Measurements from ENCODE around the gene CARD6.
"Not testable (repeated sequence)": the region's sequence is repeated elsewhere in the genome, so short reads cannot be mapped to it uniquely, and the experiment has no call there.

- TF ChIP-seq CTCF (conservative IDR thresholded peaks at IDR 0.05; ENCODE audit: low read depth, low read length); POLR2A (IDR thresholded peaks at IDR 0.05; ENCODE audit: low read depth, low read length); USF2 (IDR thresholded peaks at IDR 0.05; ENCODE audit: low read depth, low read length); RAD21 (IDR thresholded peaks at IDR 0.05; ENCODE audit: low read length); BHLHE40 (IDR thresholded peaks at IDR 0.05; ENCODE audit: low read depth, low read length); SMC3 (IDR thresholded peaks at IDR 0.05; ENCODE audit: low read depth, low read length); RCOR1 (IDR thresholded peaks at IDR 0.05; ENCODE audit: insufficient replicate concordance, low read length); CEBPB (IDR thresholded peaks at IDR 0.05; ENCODE audit: low read depth, low read length); RFX5 (IDR thresholded peaks at IDR 0.05; ENCODE audit: low read depth, low read length): not testable (repeated sequence)
- TF ChIP-seq, protein P1, sequence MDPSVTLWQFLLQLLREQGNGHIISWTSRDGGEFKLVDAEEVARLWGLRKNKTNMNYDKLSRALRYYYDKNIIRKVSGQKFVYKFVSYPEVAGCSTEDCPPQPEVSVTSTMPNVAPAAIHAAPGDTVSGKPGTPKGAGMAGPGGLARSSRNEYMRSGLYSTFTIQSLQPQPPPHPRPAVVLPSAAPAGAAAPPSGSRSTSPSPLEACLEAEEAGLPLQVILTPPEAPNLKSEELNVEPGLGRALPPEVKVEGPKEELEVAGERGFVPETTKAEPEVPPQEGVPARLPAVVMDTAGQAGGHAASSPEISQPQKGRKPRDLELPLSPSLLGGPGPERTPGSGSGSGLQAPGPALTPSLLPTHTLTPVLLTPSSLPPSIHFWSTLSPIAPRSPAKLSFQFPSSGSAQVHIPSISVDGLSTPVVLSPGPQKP (IDR thresholded peaks at IDR 0.05; ENCODE audit: borderline replicate concordance, low read depth, low read length), result not testable (repeated sequence)
Observed at GRCh38 chr5:40865004-40865403, 23.8 kb downstream of the CARD6 start.

All from IMR-90 (cell line).